ENCODE results near the gene SASH1.

Gene SASH1

DNA sequence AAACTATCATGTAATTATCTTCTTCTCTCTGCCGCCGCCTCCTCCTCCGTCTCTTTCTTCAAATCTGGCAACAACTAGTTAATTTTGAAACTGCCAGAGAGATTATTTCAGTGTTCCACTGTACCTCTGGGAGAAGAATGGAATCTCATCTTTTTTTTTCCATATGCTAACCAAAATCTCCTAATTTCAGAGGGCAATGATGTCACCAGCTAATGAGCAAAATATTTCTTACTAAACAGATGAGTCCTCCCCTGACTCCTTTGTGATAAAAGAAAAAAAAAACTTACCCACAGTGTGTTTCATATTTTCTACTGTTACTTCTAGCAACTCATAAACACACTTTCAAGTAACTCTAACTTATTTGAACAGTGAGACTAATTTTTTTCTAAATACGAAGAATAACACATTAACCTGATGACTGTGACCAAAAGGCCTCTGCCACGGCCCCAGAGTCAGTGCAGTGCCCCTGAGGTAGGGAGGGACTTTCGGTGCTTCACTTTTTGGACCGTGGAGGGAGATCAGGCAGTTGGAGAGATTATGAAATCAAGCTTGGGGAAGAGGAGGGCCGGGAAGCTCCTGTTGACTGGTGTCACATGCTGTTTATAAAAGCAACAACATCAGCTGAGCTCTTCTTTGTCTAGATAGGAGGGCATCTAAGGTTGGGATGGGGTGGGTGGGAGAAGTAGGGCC, 159.6 kb downstream of the SASH1 start:
- DNase-seq = no peak

DNA sequence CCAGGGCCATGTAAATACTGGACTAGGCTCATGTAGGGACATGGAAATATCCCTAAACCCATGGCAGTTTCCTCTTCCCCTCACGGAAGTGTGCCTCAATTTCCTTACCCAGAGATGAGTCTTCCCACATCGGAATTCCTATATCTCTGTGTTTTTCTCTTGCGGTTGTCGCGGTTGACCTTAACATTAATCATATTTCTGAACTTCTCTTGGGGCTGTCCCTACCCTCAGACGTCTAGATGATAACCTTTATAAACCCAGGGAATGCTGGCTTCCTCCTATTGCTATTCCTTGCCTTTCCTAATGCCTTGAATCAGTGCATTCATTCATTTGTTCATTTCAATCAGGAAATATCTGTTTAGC, 160.1 kb downstream of the SASH1 start:
- no peak for DNase-seq

DNA sequence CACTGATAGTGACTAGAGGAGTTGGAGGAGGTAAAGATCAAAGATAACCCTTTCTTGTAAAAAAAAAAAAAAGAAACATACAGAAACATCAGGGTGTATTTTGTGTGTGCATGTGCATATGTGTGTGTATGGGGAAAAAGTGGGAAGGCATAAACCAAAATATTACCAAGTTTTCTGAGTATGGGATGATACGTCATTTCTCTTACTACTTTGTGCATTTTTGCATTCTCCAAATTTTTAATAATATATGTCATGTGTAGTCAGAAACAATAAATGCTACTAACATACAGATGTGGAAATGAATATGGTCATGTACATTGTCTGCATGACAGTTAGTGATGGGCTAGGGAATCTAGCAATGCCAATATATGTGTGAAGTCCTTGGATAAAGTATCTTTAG, 161.1 kb downstream of the SASH1 start:
- no peak for DNase-seq

DNA sequence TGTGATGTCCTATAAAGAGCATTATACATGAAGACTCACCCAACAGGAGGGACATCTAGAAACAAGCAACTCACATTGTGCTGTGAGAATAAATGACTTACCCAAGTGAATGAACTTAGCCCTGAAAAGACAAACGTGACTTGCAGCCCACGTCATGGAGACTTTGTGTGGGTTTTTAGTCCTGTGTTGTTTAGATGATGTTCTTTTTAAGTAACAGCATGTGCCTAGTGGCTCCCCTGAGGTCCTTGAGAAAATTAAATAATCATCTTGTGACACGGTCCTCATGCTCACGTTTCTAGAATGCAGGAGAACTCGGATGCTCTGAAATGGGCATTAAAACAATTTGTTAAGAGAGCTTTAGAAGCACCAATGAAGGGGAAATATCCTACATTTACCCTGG, 165.1 kb downstream of the SASH1 start:
- DNase-seq = no peak

DNA sequence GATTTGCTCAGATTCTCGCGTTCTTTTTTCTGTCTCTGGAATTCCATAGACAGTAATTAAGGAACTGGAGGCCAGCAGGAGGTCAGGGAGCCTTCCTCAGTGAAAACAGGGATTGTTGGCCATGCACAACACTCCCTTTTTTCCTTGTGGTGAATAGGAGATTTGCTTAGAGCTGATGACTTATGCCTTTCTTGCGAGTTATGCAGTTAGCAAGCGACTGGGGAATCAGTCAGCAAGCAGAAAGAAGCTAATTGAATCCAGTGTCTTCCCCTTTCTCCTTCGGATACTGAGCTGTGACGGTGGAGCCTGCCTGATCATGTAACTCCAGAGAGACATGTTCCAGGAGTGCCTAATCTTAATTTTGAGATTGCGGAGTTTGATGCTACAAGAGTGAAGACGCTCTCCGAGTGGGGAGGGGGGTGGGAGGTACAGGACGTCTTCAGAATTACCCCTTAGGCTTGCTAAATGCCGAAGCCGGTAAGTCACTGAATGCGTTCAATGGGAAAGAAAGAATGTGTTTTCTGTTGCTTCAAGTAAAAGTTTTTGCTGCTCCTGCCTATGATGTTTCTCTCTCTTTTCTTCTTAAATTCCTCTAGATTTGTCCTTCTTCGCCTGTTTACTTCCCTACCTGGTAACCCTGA, 165.9 kb downstream of the SASH1 start:
- DNase-seq = no peak

DNA sequence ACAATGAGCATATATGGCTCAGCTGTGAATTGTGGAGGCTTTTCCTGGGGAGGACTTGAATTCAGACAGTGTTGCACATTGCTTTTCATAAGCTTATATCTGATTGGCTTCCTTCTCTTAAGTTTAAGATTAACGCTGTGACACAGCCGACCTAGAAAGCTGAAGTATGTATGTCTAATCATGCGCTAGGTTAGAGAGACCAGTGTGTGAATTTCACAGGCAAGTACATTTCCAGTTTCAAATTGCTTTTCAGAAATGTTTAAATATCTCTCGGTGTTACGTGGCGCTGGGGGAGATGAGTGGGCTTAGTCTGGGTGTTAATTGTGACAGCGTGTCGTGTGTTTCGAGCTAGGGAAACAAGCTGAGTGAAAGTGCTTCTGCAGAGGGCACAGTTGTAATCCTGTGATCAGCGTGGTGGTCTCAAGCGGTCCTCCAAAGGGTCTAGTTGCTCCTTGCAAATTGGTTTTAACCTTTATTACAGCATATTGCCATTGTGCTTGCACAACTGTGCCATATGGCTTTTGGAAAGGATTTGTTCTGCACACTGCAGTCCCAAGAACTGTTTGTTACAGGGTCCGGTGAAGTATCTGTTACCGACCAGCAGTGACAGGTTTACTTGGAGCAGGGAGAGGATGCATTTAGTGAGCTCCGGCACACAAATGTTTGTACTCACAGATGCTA, 166.6 kb downstream of the SASH1 start:
- DNase-seq = no peak

DNA sequence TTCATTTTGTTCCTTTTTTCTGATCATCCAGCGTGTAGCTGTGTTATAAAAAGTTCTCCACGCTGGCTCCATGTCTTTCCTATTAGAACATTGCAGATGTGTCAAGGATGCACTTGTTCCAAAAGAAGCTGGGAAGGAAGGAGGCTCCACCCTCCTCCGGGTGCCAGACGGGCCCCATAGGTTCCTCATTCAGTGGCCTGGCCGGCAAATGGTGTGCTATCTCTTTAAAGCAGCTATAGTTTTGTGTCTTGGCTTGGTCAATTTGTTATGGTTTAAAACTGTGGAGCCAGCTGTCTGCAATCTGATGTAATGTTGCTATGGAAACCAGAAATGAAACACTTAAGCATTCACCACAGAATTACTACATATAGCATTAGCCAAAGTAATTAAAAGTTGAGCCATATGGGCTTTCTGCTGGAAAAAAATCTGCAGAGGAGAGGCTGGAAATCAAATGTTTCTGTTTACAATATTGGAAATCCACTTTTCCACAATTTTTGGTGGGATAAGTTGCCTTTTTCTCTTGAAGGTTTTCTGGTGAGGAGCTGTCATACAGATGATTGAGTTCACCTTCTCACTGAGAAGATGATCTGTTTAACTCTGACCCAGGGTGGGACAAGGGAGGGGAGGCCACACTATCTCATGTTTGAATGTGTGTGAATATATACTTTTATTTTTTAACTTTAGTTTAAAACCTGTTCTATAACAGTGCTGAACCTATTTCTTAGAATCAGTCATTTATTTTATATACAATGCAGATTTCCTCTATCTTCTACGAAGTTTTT, 167.4 kb downstream of the SASH1 start:
- DNase-seq = peak; percentile 46

DNA sequence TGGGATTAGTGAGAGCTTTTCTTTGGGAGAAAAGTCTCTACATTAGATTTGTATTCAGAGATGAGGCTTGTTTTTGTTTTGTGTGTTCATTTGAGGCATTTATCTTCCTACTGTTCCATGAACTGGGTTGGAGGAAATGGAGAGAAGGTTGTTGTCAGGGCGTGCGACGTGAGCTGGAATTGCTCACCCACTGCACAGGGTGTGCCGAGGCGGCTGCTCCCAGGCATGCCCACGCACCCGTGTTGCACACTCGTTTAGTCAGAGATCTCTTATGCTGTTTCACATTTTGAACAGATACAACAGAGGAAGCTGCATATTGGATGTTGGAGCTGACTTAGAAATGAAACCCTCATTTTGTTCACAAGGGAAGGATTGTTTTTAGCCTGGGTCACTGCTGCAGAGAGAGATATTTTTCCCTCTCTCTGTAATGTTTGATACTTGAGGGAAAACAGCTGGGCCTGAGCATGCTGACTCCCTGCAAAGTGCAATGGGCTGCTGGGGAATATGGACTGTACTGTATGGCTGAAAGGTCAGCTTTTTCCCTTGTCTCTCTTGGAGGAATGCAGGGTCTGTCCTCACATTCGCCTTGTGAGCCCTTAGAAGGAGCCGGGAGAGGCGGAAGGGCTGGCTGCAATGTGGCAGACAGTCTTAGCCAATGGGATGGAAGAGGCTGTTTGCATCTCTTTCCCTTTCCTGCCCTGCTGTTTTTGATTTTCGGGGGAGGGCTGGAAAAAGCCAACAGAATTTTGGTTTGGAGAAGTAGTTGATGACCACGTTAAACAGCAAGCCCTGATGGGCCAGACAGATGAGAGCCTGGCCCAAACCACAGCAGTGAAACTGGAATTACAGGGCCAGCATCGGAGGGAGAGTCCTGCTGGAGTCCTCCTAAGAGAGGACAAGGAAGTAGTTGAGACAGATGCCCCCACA, 170.8 kb downstream of the SASH1 start:
- DNase-seq = no peak

DNA sequence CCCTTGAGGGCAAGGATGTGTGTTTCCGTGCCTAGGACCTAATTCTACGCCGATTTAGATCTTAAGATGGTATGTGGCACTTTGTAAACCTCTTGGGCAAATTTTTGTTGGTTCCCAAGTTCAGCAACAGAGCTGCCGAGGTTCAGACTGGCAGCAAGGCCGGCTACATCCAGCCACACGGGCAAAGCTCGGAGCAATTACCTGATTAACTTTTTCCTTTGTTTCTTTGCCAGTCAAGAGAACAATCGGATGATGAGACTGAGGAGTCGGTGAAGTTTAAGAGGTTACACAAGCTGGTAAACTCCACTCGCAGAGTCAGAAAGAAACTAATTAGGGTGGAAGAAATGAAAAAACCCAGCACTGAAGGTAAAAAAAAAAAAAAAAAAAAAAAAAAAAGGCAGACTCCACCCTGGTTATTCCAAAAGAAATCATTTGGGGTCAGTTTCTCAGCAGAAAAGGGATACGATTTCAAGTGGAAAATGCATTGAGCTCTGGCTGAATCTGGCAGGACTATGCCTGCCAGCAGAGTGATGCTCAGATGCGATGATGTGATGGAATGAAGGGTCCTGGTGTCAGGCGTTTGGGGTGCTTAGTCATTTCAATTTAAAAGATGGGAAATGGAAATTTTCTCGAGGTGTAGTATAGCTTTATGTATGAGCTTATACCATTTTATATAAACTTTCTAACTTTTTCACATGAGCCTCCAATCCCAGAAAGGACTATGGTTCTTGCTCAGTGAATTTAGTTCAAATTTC, 171.6 kb downstream of the SASH1 start:
- no peak for DNase-seq

DNA sequence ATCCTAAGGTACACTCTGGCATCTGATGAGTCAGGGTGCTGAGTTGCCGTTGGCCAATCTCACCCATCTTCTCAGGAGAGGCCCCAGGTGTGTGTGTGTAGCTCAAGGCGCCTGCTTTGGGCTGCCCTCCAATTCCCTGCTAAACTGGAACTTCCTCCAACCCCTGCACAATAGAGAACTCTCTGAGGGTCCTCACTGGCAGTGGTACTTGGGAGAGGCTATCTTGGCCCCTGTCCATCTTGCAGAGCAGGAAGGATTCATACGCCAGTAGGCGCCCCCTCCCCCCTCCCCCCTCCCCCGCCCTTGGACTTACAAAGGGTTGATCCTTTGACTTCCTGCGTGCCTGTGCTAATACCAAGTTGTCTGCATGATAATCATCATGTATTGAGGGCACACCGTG, 173.6 kb downstream of the SASH1 start:
- DNase-seq = no peak

DNA sequence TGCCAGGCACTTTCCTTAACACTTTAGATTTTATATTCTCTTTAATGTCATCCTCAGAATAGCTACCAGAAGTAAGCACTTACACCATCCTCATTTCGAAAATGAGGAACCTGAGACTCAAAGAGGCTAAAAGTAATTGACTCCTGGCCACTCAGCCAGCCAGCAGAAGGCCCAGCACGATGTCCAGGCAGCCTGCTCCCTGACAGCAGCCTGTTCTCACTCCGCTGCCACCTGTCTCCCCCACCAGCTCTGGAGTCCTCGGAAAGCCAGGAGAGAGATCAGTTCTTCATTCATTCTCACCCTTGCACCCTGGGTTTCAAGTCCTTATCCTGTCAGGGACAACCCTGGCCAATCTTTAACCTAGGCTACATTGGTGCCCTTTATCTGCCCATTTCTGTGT, 174.0 kb downstream of the SASH1 start:
- DNase-seq = no peak

DNA sequence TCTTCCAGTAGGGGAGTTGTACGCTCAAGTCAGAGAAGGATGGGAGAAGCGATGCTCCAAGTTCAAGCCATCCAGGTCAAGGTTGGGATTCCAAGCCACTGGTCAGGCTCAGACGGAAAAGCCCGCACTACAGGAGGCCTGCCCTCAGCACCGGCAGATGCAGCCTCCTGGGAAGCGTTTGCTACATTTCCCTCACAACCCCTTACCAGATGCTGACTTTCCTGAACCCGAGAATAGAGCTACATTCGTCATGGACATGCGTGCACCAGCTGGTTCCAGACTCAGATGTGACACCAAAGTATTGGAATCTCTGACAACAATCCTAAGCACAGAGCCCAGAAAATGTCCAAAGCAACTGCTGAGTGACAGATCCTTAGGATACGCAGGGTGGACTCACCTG, 174.8 kb downstream of the SASH1 start:
- no peak for DNase-seq

DNA sequence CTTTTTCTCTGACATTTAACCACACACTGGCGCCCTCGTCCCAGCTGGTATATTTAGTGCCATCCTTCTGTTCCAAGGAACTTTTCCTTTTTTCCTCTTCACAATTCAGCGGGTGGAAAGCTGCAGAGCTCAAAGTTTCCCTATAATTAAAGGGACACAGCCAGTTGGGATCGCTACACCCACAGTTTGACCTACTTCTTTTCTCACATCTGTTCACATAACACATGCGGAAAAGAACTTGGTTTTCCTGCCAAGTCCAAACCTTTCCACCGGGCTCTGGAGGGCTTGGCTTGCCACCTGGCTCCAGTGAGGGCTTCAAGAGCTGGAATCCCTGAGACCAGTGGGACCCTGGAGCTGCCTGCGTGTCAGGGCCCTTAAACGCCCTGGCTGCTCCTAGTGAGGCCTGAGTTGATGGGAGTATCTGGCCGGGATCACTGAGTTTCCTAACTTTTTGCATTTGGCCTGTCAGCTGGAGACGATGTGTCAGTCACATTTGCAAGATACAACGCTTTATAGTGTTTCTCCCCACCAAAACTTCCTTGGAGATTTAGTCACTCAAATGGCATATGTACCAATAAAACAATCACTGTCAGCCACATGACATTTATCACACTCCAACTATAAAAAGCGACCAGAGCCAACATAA, 176.0 kb downstream of the SASH1 start:
- DNase-seq = no peak

DNA sequence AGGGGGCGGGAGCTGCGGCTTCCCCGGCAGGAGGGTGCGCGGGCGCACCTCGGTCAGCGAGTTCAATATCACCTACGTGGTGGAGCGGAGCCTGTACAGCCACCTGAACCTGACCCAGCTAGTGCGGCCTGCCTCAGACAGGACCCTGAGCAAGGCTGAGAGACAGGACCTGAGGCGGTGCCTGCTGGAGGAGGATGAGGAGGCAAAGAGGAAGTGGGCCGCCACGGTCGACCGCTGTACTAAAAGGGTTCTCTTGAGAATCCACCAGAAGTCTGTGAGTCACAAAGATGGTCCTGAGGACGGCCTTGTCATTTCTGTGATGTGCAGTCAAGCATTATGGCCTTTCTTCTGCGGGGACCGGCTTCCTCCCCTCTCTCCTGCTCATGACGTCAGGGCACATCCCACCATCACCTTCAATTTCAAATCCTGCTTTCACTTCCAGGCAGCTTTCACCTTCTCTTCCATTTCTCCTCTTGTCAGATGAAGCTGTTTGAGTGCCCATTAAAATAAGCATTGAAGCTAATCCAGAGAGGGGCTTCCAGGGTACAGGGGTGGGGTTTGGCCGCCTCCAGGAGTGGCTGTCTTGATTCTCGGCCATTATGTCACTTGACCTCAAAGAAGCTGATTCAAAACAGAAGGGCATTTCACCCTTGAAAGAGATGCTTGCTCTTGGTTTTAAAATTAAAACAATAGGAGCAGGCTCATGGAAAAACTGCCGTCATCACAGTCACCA, 177.6 kb downstream of the SASH1 start:
- no peak for DNase-seq

DNA sequence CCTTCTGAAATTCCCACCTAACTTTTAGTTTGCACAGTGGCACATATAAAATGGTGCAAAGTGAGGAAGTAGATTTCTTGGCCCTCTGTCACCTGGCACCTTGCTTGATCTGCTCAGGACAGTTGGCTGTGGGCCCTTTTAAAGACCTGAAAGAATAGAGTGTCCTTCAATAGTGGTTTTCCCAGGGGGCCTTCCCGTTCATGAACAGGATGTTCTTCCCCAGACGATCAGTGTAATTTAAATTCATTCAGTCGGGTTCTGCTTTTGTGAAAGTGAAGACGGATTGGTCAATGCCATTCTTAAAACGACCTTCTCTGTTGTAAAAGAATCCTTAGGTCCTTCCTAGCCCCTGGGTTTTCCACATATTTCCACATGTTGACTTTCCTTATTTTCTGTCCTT, 178.5 kb downstream of the SASH1 start:
- DNase-seq = no peak

DNA sequence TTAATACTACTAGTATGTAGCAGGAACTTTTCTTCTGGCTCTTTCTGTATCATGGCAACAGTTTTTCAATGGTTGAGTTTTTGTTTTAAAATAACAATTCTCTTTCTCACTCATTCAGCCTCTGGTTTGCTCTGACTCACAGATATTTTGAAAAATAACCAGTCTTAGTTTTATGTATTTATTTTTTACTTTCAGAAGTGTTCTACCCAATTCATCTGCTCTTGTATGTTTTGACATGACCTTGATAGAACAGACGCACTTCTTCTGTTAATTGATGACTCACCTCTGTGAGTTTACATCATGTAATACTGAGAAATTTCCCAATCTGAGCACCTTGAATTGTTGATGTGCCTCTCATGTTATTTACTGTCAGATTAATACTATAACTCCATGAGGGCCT, 178.9 kb downstream of the SASH1 start:
- DNase-seq = no peak

DNA sequence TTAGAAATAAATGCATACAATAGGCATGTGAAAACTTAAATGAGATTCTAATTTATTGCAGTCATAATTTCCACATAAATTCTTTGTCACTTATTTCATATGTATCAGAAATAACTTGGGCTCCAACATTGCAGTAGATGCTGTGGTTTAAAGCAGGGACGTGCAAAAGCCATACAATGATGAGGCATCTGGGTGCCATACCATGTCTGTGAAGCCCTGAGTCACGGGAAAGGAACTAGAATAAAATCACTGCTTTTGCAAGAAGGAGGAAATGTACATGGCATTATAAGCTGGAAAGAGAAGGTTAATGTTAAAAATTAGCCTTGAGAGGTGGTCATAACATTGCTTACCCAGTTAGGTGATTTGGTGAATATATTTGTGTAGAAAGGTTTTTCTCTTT, 180.4 kb downstream of the SASH1 start:
- no peak for DNase-seq

DNA sequence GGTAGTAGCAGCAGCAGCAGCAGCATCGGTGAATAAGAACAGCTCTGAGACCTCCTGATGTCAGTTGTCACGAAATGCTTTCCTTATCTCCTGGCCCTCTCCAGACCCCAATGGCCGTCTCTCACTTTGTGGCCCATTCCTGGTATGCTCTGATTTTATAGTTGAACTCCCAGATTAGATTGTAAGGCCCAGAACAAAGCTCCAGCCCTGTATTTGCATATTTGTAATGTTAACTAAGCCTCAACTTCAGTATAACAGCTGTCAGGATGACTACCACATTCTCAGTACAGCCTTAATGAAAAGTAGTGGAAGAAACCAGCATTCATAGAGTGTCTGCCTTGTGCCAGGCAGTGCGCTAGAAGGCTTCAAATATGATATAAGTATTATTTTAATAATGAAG, 180.9 kb downstream of the SASH1 start:
- DNase-seq = no peak

DNA sequence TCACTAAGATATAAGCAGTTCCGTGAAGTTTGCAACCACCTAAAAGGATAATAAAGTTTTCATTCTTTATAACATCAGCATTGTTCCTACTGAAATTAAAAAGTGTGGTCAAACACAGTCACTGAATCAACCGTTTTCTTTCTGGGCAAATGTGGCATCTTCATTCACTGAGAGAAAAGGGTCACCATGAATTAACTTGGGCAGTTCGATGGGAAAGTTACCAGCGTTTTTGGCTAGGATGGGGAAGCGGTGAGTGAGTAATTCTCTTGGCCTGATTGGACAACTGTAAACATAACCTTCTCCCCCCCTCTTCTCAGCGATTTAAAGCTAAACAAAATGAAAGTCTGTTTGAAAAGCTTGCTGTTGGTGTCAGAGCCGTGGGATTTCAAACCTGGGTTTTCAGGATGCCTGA, 181.8 kb downstream of the SASH1 start:
- DNase-seq = no peak

DNA sequence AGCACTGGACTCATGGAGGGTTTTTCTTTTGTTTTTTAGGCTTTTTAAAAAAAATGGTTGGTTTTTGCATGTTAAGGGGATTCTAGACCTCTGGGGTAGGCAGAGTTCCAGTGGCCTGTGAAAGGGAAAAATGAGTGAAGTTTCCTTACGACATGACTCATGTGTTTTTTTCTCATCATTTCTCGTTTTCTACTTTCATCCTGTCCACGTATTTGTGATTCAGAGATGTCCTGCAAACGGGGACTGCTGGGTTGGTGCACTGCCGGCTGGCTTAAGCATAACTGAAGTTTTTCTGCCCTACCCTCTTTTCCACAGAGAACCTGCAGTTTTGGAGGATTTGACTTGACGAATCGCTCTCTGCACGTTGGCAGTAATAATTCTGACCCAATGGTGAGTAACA, 182.3 kb downstream of the SASH1 start:
- no peak for DNase-seq

DNA sequence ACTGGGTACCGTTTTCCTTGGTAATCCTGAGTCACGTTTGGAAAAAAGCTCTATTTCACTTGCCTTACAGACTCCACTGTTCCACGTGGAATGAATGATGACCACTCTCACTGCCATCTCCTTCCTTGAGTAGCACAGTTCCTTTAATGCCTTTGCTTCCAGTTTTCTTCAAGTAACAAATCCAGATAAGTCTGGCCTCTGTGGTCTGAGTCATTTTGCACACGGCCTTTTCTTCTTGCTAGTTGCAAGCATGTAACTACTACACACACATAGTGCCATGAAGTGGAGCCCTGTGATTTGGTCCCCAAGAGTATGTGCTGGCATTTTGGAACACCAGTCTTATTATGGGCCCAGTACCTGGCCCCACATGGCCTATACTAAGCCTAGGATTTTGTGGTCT, 182.8 kb downstream of the SASH1 start:
- DNase-seq = no peak

Measured in NCI-H748 treated with DMSO at 0.1 percent for 48 hours (cell line).